Keratinocyte (primary cell): ENCODE data around the gene DOCK1. TPM values are rescaled to one million over a fixed set of nuclear protein-coding genes. Genes with fewer than 3 reads are reported as not detected.

Source experiments
- DNase-seq: peaks from one replicate; pipeline ENCODE4 v3.0.0-alpha.2; 2011; ENCODE audit warnings: low read depth, missing footprints, low spot score
- FAIRE-seq: peaks from 2 replicates; lab custom pipeline; 2011; peaks lifted over from hg19 to GRCh38; lab: Jason Lieb, UNC
- H2AFZ ChIP-seq: 2 replicates; pipeline ENCODE4 v1.6.0; 2012; ENCODE audit warnings: low read length, control low read depth, inconsistent platforms; ENCODE audit not compliant: control insufficient read depth
- H3K27ac ChIP-seq: 2 replicates; pipeline ENCODE4 v1.5.1; 2011; ENCODE audit warnings: low read length; ENCODE audit not compliant: control insufficient read depth, insufficient read depth
- H3K27me3 ChIP-seq: 3 replicates; pipeline ENCODE4 v1.6.0; 2011; ENCODE audit warnings: low read length; ENCODE audit not compliant: control insufficient read depth, insufficient read depth; ENCODE audit errors: extremely low read depth
- H3K36me3 ChIP-seq, 2 experiments: 2 replicates in 1 of 2; 3 replicates in 1 of 2; pipeline ENCODE4 v1.5.1; 2011; ENCODE audit warnings: low read length in 2 of 2, mild to moderate bottlenecking in 1 of 2; ENCODE audit not compliant: control insufficient read depth in 2 of 2, insufficient read depth in 2 of 2; ENCODE audit errors: extremely low read depth in 1 of 2
- H3K4me1 ChIP-seq: 3 replicates; pipeline ENCODE4 v1.5.1; 2011; ENCODE audit warnings: low read length; ENCODE audit not compliant: control insufficient read depth, insufficient read depth; ENCODE audit errors: extremely low read depth
- H3K4me2 ChIP-seq: 3 replicates; pipeline ENCODE4 v1.6.0; 2011; ENCODE audit warnings: low read depth, low read length; ENCODE audit not compliant: control insufficient read depth, insufficient read depth; ENCODE audit errors: extremely low read depth
- H3K4me3 ChIP-seq, 3 experiments: fragments of 200-600 bp in 1 of 3; sonication (generic) in 1 of 3; 2 replicates in 2 of 3; 3 replicates in 1 of 3; pipeline ENCODE4 v1.5.1; 2011 to 2016; ENCODE audit warnings: low read length in 3 of 3, mild to moderate bottlenecking in 3 of 3, control low read depth in 2 of 3, inconsistent platforms in 1 of 3, low read depth in 1 of 3, mixed read lengths in 1 of 3, mixed run types in 1 of 3, moderate library complexity in 1 of 3; ENCODE audit not compliant: control insufficient read depth in 2 of 3, insufficient read depth in 2 of 3; ENCODE audit errors: extremely low read depth in 1 of 3
- H3K79me2 ChIP-seq: 2 replicates; pipeline ENCODE4 v1.6.0; 2012; ENCODE audit warnings: low read length; ENCODE audit not compliant: control insufficient read depth, insufficient read depth
- H3K9ac ChIP-seq: 3 replicates; pipeline ENCODE4 v1.6.0; 2011; ENCODE audit warnings: low read length; ENCODE audit not compliant: control insufficient read depth, insufficient read depth; ENCODE audit errors: extremely low read depth
- H3K9me1 ChIP-seq: 3 replicates; pipeline ENCODE4 v1.6.0; 2011; ENCODE audit warnings: low read length; ENCODE audit not compliant: control insufficient read depth, insufficient read depth; ENCODE audit errors: extremely low read depth
- H3K9me3 ChIP-seq: 2 replicates; pipeline ENCODE4 v1.5.1; 2012; ENCODE audit warnings: low read depth, low read length; ENCODE audit not compliant: control insufficient read depth
- H4K20me1 ChIP-seq: 3 replicates; pipeline ENCODE4 v1.6.0; 2011; ENCODE audit warnings: low read length; ENCODE audit not compliant: control insufficient read depth, insufficient read depth; ENCODE audit errors: extremely low read depth
- CTCF ChIP-seq, 3 experiments: IDR thresholded peaks in 1 of 3; conservative IDR thresholded peaks in 1 of 3; optimal IDR thresholded peaks in 1 of 3; 2 replicates in 2 of 3; 3 replicates in 1 of 3; pipeline versions ENCODE3 to v1.5.1; 2011; ENCODE audit warnings: low read length in 3 of 3, mild to moderate bottlenecking in 3 of 3, moderate library complexity in 2 of 3, control low read depth in 1 of 3, inconsistent platforms in 1 of 3; ENCODE audit not compliant: insufficient read depth in 2 of 3; ENCODE audit errors: extremely low read depth in 1 of 3
- EZH2 ChIP-seq: IDR thresholded peaks from one replicate; pipeline ENCODE4 v1.6.1; 2012; ENCODE audit warnings: inconsistent platforms, mild to moderate bottlenecking, low read length, moderate library complexity
- dilution Hi-C: fragments of 300-500 bp; cut with MboI; formaldehyde crosslinking; loops from one replicate; pipeline ENCODE4 v1.7.0; 2020; ENCODE audit warnings: low sequenced_read_pairs; ENCODE audit not compliant: extremely low pct_ligation_motif_present
- polyA plus RNA-seq, 5 experiments: library from polyadenylated mRNA; depleted of rRNA in 3 of 5; stranded (reverse) in 3 of 5; stranded (forward) in 1 of 5; unstranded in 1 of 5; fragments of >200 nt; gene quantifications; 1 replicate in 1 of 5; 2 replicates in 3 of 5; 3 replicates in 1 of 5; pipeline versions ENCODE4 v1.2.1 to v1.2.3, GENCODE V29; 2011 to 2012; ENCODE audit warnings: missing spikeins in 2 of 5, low read depth in 1 of 5, low replicate concordance in 1 of 5

The DOCK1 gene
- polyA plus RNA-seq, 1 donor (not counting 4 experiments of a cell fraction or from before 2014, with no cell fraction given): 15.7 TPM

- Histone ChIP-seq H2AFZ (no peak overlapping the region), H3K4me3 (peak overlapping the region in 2 of 3 experiments; percentile 30 to 45)
Observed at GRCh38 chr10:127197154-127197432, 291.9 kb downstream of the DOCK1 start.

GRCh38 chr10:127198307-127198706 lies 293.1 kb downstream of the DOCK1 start:
- Histone ChIP-seq H3K4me3 (no peak overlapping the region), H3K36me3 (peaks cover 0 to 6% of the 10 kb centered on the region in 2 experiments), H3K9ac (no peak overlapping the region), H3K4me2 (no peak overlapping the region), H3K79me2 (no peaks in the 10 kb centered on the region), H3K27ac (no peak overlapping the region), H3K9me3 (no peaks in the 10 kb centered on the region), H3K27me3 (peaks cover 12% of the 10 kb centered on the region), H3K4me1 (peaks cover 4% of the 10 kb centered on the region), H4K20me1 (peaks cover 8% of the 10 kb centered on the region), H3K9me1 (no peaks in the 10 kb centered on the region), H2AFZ (no peak overlapping the region)
- peak in 1 of 3 experiments; percentile 42 for TF ChIP-seq CTCF (optimal IDR thresholded peaks at IDR 0.05 in 1 of 3, IDR thresholded peaks at IDR 0.05 in 1 of 3, conservative IDR thresholded peaks at IDR 0.05 in 1 of 3; ENCODE audit: extremely low read depth in 1 of 3, insufficient read depth in 2 of 3, low read length in 3 of 3)
- no peak for TF ChIP-seq EZH2
- dilution Hi-C loops: no loop called here
- FAIRE-seq: no peak
- no peak for DNase-seq

More at GRCh38 chr10:127197154-127197432, 291.9 kb downstream of the DOCK1 start:
- no peaks in the 10 kb centered on the region for H3K9me1 ChIP-seq
- no peaks in the 10 kb centered on the region for H3K79me2 ChIP-seq
- TF ChIP-seq CTCF (optimal IDR thresholded peaks at IDR 0.05 in 1 of 3, IDR thresholded peaks at IDR 0.05 in 1 of 3, conservative IDR thresholded peaks at IDR 0.05 in 1 of 3; ENCODE audit: extremely low read depth in 1 of 3, insufficient read depth in 2 of 3, low read length in 3 of 3) (no peak), EZH2 (no peak)
- peaks cover 4% of the 10 kb centered on the region for H3K4me1 ChIP-seq
- peaks cover 8% of the 10 kb centered on the region for H4K20me1 ChIP-seq
- peak overlapping the region; percentile 65 for H3K4me2 ChIP-seq
- H3K27me3 ChIP-seq: peaks cover 12% of the 10 kb centered on the region
- no peak for FAIRE-seq
- no peak overlapping the region for H3K27ac ChIP-seq
- dilution Hi-C loops: no loop called here
- H3K9me3 ChIP-seq: no peaks in the 10 kb centered on the region
- no peak overlapping the region for H3K9ac ChIP-seq
- peaks cover 0 to 2% of the 10 kb centered on the region in 2 experiments for H3K36me3 ChIP-seq
- DNase-seq: no peak
